Endothelial cell of umbilical vein (primary cell): ENCODE results near the gene KRTAP5-1. TPM values are rescaled to one million over a fixed set of nuclear protein-coding genes. Genes with fewer than 3 reads are reported as not detected.

ENCODE experiments used
- BruUV-seq: library from RNA; stranded (reverse); fragments of 400-500 nt; replicated peaks from 2 replicates; lab custom pipeline; 2021; lab: Mats Ljungman, UMichigan
- CTCF ChIA-PET: fragments of 300-600, 350-600 bp; sonication (Branson Sonifier 250); formaldehyde crosslinking; loops from one replicate; lab custom pipeline; 2021; ENCODE audit warnings: antibody characterized with exemption, inconsistent platforms; lab: Charles Lee
- POLR2A ChIA-PET: fragments of 300-600, 350-600 bp; sonication (Branson Sonifier 250); formaldehyde crosslinking; loops from one replicate; lab custom pipeline; 2021; ENCODE audit warnings: antibody characterized with exemption, inconsistent platforms; lab: Charles Lee
- DNase-seq: peaks from one replicate; pipeline ENCODE4 v3.0.0-alpha.2; 2011; ENCODE audit warnings: low read depth, low spot score
- FAIRE-seq: peaks from 2 replicates; lab custom pipeline; 2011; peaks lifted over from hg19 to GRCh38; lab: Jason Lieb, UNC
- H2AFZ ChIP-seq: 2 replicates; pipeline ENCODE4 v1.6.0; 2012; ENCODE audit warnings: low read depth, low read length, control low read depth, inconsistent platforms
- H3K27ac ChIP-seq: 2 replicates; pipeline ENCODE4 v1.5.1; 2011; ENCODE audit warnings: low read depth, mild to moderate bottlenecking, control low read depth, low read length, moderate library complexity; ENCODE audit not compliant: insufficient read depth
- H3K27me3 ChIP-seq, 2 experiments: 2 replicates each; pipeline versions ENCODE4 v1.6.0 to v1.6.1; 2011; ENCODE audit warnings: low read length in 2 of 2, mixed read lengths in 1 of 2; ENCODE audit not compliant: control insufficient read depth in 2 of 2, insufficient read depth in 2 of 2
- H3K36me3 ChIP-seq, 2 experiments: 2 replicates in 1 of 2; 3 replicates in 1 of 2; pipeline ENCODE4 v1.5.1; 2011; ENCODE audit warnings: low read length in 2 of 2, mild to moderate bottlenecking in 1 of 2, moderate library complexity in 1 of 2; ENCODE audit not compliant: control insufficient read depth in 2 of 2, insufficient read depth in 2 of 2; ENCODE audit errors: extremely low read depth in 1 of 2
- H3K4me1 ChIP-seq: 3 replicates; pipeline ENCODE4 v1.5.1; 2011; ENCODE audit warnings: mild to moderate bottlenecking, low read length; ENCODE audit not compliant: control insufficient read depth, insufficient read depth; ENCODE audit errors: extremely low read depth
- H3K4me2 ChIP-seq: 2 replicates; pipeline ENCODE4 v1.6.1; 2011; ENCODE audit warnings: low read length, control low read depth, mixed read lengths; ENCODE audit not compliant: insufficient read depth
- H3K4me3 ChIP-seq, 3 experiments: fragments of 200-600 bp in 1 of 3; sonication (generic), shearing (Covaris generic) in 1 of 3; replicated peaks in 1 of 3; 2 replicates each; pipeline ENCODE4 v1.5.1; 2011 to 2016; ENCODE audit warnings: control low read depth in 3 of 3, low read length in 3 of 3, mild to moderate bottlenecking in 2 of 3, inconsistent platforms in 1 of 3, low read depth in 1 of 3, moderate library complexity in 1 of 3; ENCODE audit not compliant: insufficient read depth in 1 of 3
- H3K79me2 ChIP-seq: 2 replicates; pipeline ENCODE4 v1.6.0; 2012; ENCODE audit warnings: low read length, inconsistent platforms; ENCODE audit not compliant: control insufficient read depth, insufficient read depth
- H3K9ac ChIP-seq: replicated peaks from 2 replicates; pipeline ENCODE3; 2011; ENCODE audit warnings: low read length, control low read depth; ENCODE audit not compliant: insufficient read depth; ENCODE audit errors: extremely low read depth
- H3K9me1 ChIP-seq: replicated peaks from 3 replicates; pipeline ENCODE4 v1.6.0; 2011; ENCODE audit warnings: mild to moderate bottlenecking, low read length; ENCODE audit not compliant: control insufficient read depth, insufficient read depth; ENCODE audit errors: extremely low read depth
- H3K9me3 ChIP-seq: replicated peaks from 2 replicates; pipeline ENCODE4 v1.5.1; 2012; ENCODE audit warnings: low read length, inconsistent platforms; ENCODE audit not compliant: control insufficient read depth, insufficient read depth
- H4K20me1 ChIP-seq: replicated peaks from 2 replicates; pipeline ENCODE3; 2011; ENCODE audit warnings: mild to moderate bottlenecking, low read length; ENCODE audit not compliant: control insufficient read depth, insufficient read depth; ENCODE audit errors: extremely low read depth
- EZH2 ChIP-seq: IDR thresholded peaks from 2 replicates; pipeline ENCODE4 v1.6.1; 2012; ENCODE audit warnings: borderline replicate concordance, low read depth, mild to moderate bottlenecking, moderate library complexity, low read length, inconsistent platforms; ENCODE audit not compliant: severe bottlenecking
- FOS ChIP-seq: IDR thresholded peaks from 2 replicates; pipeline ENCODE4 v1.6.1; 2011; ENCODE audit warnings: mild to moderate bottlenecking, low read length, moderate library complexity, borderline replicate concordance; ENCODE audit not compliant: insufficient read depth
- GATA2 ChIP-seq: IDR thresholded peaks from 2 replicates; pipeline ENCODE4 v1.7.0; 2011; ENCODE audit warnings: low read depth, mild to moderate bottlenecking, moderate library complexity, mixed read lengths, low read length; ENCODE audit not compliant: insufficient read length, insufficient read depth
- JUN ChIP-seq: IDR thresholded peaks from 2 replicates; pipeline ENCODE4 v1.6.1; 2011; ENCODE audit warnings: borderline replicate concordance, low read depth; ENCODE audit not compliant: insufficient read length, insufficient read depth
- MYC ChIP-seq: IDR thresholded peaks from one replicate; pipeline ENCODE4 v1.6.1; 2011; ENCODE audit warnings: mild to moderate bottlenecking, low read depth, low read length
- POLR2A ChIP-seq: IDR thresholded peaks from 2 replicates; pipeline ENCODE4 v1.6.1; 2012; ENCODE audit warnings: low read depth, mild to moderate bottlenecking, control low read depth, low read length
- POLR2AphosphoS5 ChIP-seq: IDR thresholded peaks from 2 replicates; pipeline ENCODE4 v1.6.1; 2012; ENCODE audit warnings: low read depth, mild to moderate bottlenecking, control low read depth, low read length, moderate library complexity; ENCODE audit not compliant: insufficient read depth
- dilution Hi-C: fragments of 300-500 bp; cut with MboI; formaldehyde crosslinking; loops from one replicate; pipeline ENCODE4 v1.15.0; 2019; ENCODE audit warnings: low sequenced_read_pairs; ENCODE audit not compliant: extremely low pct_ligation_motif_present
- intact Hi-C: fragments of 100-400 bp; cut with micrococcal nuclease; formaldehyde crosslinking; loops from one replicate; pipeline ENCODE4 v1.10.0; 2022
- polyA plus RNA-seq, 4 experiments: library from polyadenylated mRNA; depleted of rRNA in 3 of 4; stranded (reverse) in 3 of 4; unstranded in 1 of 4; fragments of >200 nt; gene quantifications; 2 replicates each; pipeline versions ENCODE4 v1.2.1 to v1.2.3, GENCODE V29; 2011 to 2012; ENCODE audit warnings: missing spikeins in 1 of 4
- total RNA-seq: library from RNA; stranded (reverse); gene quantifications from 2 replicates; pipeline ENCODE4 v1.2.3, GENCODE V29; 2021
- TF ChIP-seq, protein P1 (sequence below), 2 donors: IDR thresholded peaks; 1 replicate in 1 of 2; 2 replicates in 1 of 2; pipeline ENCODE4 v1.5.1; 2011; ENCODE audit warnings: low read length in 2 of 2, mild to moderate bottlenecking in 2 of 2, moderate library complexity in 2 of 2, control low read depth in 1 of 2, inconsistent platforms in 1 of 2, low read depth in 1 of 2; ENCODE audit not compliant: insufficient read depth in 1 of 2; ENCODE audit errors: extremely low read depth in 1 of 2
- TF ChIP-seq, protein P2 (sequence below): IDR thresholded peaks from 2 replicates; pipeline ENCODE4 v1.6.1; 2011; ENCODE audit not compliant: insufficient read depth, insufficient read length

KRTAP5-1 gene
- total and polyA plus RNA-seq, 2 donors (not counting 3 experiments of a cell fraction or from before 2014, with no cell fraction given), result not detected

DNA sequence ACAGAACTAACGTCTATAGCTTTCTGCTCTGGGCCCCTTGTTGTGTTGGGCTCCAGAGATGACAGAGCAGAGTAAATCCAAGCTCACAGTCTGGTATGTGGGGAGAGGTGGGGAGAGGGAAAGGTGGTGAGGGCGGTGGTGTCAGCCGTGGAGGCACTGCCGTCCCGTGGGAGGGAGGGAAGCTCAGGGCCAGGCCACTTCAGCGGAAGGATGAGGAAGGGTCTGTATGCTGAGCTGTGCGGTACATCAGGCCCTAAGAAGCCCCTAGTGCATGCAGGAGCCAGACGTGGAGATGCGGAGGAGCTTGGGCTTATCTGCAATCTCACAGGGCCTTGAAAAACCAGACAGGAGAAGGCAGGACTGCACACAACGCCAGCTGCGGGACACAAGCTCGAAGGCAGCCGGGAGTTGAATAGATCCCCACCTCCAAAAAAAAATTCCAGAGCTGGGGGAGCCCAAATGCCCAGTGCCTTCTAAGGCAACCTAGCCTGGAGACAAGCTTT lies 46.0 kb upstream of the KRTAP5-1 start:
- FAIRE-seq, result no peak
- H3K9ac ChIP-seq, result no peak overlapping the region
- H3K79me2 ChIP-seq, result no peaks in the 10 kb centered on the region
- no peak overlapping the region for H3K4me2 ChIP-seq
- H3K9me3 ChIP-seq, result no peaks in the 10 kb centered on the region
- no peak overlapping the region for H2AFZ ChIP-seq
- H4K20me1 ChIP-seq, result no peaks in the 10 kb centered on the region
- dilution Hi-C loops, result no loop called here
- no peaks in the 10 kb centered on the region for H3K4me1 ChIP-seq
- peaks cover 0 to 10% of the 10 kb centered on the region in 2 experiments for H3K27me3 ChIP-seq
- H3K27ac ChIP-seq, result no peak overlapping the region
- BruUV-seq, result no TSS peak
- ChIA-PET CTCF (interaction anchor here (1.1 to 4.3 kb wide), 11 partner anchors 8 to 521 kb away, joined by 3 to 25 read pairs (median 5); no protein-coding TSS in a partner anchor), POLR2A (no interaction called here)
- TF ChIP-seq POLR2A, result no peak
- no peak for DNase-seq
- no peaks in the 10 kb centered on the region for H3K9me1 ChIP-seq
- intact Hi-C loops, result no loop called here
- H3K4me3 ChIP-seq, result no peak overlapping the region
- H3K36me3 ChIP-seq, result no peaks in the 10 kb centered on the region

DNA sequence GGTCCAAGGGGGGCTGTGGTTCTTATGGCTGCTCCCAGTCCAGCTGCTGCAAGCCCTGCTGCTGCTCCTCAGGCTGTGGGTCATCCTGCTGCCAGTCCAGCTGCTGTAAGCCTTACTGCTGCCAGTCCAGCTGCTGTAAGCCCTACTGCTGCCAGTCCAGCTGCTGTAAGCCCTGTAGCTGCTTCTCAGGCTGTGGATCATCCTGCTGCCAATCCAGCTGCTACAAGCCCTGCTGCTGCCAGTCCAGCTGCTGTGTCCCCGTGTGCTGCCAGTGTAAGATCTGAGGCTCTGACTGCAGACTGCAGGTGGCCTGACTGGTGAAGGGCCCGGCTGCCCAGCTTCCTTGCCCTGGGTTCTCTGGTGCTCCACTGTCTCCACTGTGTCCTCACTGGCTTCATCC lies 45.2 kb upstream of the KRTAP5-1 start:
- ChIA-PET CTCF (interaction anchor here (1.6 to 4.3 kb wide), 6 partner anchors 9 to 83 kb away, joined by 3 to 25 read pairs (median 18); no protein-coding TSS in a partner anchor), POLR2A (no interaction called here)
- no peak overlapping the region for H3K27ac ChIP-seq
- no peak overlapping the region for H3K9ac ChIP-seq
- no peak overlapping the region for H3K4me2 ChIP-seq
- H4K20me1 ChIP-seq, result no peaks in the 10 kb centered on the region
- H3K9me1 ChIP-seq, result no peaks in the 10 kb centered on the region
- TF ChIP-seq, protein P1, sequence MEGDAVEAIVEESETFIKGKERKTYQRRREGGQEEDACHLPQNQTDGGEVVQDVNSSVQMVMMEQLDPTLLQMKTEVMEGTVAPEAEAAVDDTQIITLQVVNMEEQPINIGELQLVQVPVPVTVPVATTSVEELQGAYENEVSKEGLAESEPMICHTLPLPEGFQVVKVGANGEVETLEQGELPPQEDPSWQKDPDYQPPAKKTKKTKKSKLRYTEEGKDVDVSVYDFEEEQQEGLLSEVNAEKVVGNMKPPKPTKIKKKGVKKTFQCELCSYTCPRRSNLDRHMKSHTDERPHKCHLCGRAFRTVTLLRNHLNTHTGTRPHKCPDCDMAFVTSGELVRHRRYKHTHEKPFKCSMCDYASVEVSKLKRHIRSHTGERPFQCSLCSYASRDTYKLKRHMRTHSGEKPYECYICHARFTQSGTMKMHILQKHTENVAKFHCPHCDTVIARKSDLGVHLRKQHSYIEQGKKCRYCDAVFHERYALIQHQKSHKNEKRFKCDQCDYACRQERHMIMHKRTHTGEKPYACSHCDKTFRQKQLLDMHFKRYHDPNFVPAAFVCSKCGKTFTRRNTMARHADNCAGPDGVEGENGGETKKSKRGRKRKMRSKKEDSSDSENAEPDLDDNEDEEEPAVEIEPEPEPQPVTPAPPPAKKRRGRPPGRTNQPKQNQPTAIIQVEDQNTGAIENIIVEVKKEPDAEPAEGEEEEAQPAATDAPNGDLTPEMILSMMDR (IDR thresholded peaks at IDR 0.05; ENCODE audit: extremely low read depth in 1 of 2, insufficient read depth in 1 of 2, low read depth in 1 of 2, low read length in 2 of 2), result no peak
- TF ChIP-seq MYC, result no peak
- TF ChIP-seq POLR2A, result no peak
- TF ChIP-seq EZH2, result no peak
- TF ChIP-seq POLR2AphosphoS5, result no peak
- TF ChIP-seq, protein P2, sequence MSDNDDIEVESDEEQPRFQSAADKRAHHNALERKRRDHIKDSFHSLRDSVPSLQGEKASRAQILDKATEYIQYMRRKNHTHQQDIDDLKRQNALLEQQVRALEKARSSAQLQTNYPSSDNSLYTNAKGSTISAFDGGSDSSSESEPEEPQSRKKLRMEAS, result no peak
- TF ChIP-seq GATA2, result no peak
- no peak for TF ChIP-seq FOS
- TF ChIP-seq JUN, result no peak
- no peak for DNase-seq
- H3K9me3 ChIP-seq, result no peaks in the 10 kb centered on the region
- peaks cover 0 to 8% of the 10 kb centered on the region in 2 experiments for H3K27me3 ChIP-seq
- no peak for FAIRE-seq
- H3K4me1 ChIP-seq, result no peaks in the 10 kb centered on the region
- H2AFZ ChIP-seq, result no peak overlapping the region
- intact Hi-C loops, result no loop called here
- no peaks in the 10 kb centered on the region for H3K36me3 ChIP-seq
- no TSS peak for BruUV-seq
- no peak overlapping the region for H3K4me3 ChIP-seq
- dilution Hi-C loops, result no loop called here
- H3K79me2 ChIP-seq, result no peaks in the 10 kb centered on the region
